PC-3 (cell line): ENCODE results near the gene CSTPP1.

Source experiments
- CTCF ChIP-seq: fragments of 300-600 bp; sonication (generic); conservative IDR thresholded peaks from 2 replicates; pipeline ENCODE4 v1.5.1; 2017; ENCODE audit warnings: antibody characterized with exemption, low read depth, mild to moderate bottlenecking, low read length
- EZH2 ChIP-seq: fragments of 300-600 bp; sonication (generic); IDR thresholded peaks from one replicate; pipeline ENCODE4 v1.6.1; 2017; ENCODE audit warnings: antibody characterized with exemption, mild to moderate bottlenecking, low read length; ENCODE audit not compliant: unreplicated experiment

- TF ChIP-seq CTCF (no peak), EZH2 (no peak)
Observed at GRCh38 chr11:47056261-47056915, 119.8 kb downstream of the CSTPP1 start.
